B cell (primary cell): ENCODE results near the gene HLA-DMA. TPM values are rescaled to one million over a fixed set of nuclear protein-coding genes. Genes with fewer than 3 reads are reported as not detected.

Experiments used
- ATAC-seq: fragments of 200-7000 bp; cut with Tn5 transposase; one replicate; pipeline ENCODE4 v1.10.0; 2021; ENCODE audit warnings: low read depth, mild to moderate bottlenecking, moderate number of reproducible peaks, moderate library complexity
- CTCF ChIA-PET: fragments of 350-600 bp; sonication (Branson Sonifier 250); formaldehyde crosslinking; loops from one replicate; lab custom pipeline; 2021; ENCODE audit warnings: antibody characterized with exemption, inconsistent platforms; lab: Charles Lee
- POLR2A ChIA-PET: fragments of 350-600 bp; sonication (Branson Sonifier 250); formaldehyde crosslinking; loops from one replicate; lab custom pipeline; 2021; ENCODE audit warnings: antibody characterized with exemption; lab: Charles Lee
- DNase-seq: peaks from one replicate; pipeline ENCODE4 v3.0.0; 2013
- H2AFZ ChIP-seq: 2 replicates; pipeline ENCODE4 v1.6.1; 2012; ENCODE audit warnings: mild to moderate bottlenecking, low read depth, low read length; ENCODE audit not compliant: insufficient read depth, poor library complexity, severe bottlenecking
- H3K27ac ChIP-seq, 2 donors: 1 replicate in 1 of 2; 2 replicates in 1 of 2; pipeline ENCODE4 v1.5.1; 2012 to 2013; ENCODE audit warnings: low read length in 2 of 2, mild to moderate bottlenecking in 2 of 2, moderate library complexity in 1 of 2
- H3K27me3 ChIP-seq, 4 experiments: fragments of 200-600 bp in 1 of 4; sonication (generic) in 1 of 4; replicated peaks in 1 of 4; 1 replicate in 2 of 4; 2 replicates in 2 of 4; pipeline versions ENCODE4 v1.6.1 to v1.7.0; 2013 to 2016; ENCODE audit warnings: low read length in 3 of 4, mild to moderate bottlenecking in 2 of 4, mixed read lengths in 1 of 4, moderate library complexity in 1 of 4; ENCODE audit not compliant: insufficient read depth in 4 of 4, control insufficient read depth in 3 of 4; ENCODE audit errors: control extremely low read depth in 1 of 4
- H3K36me3 ChIP-seq, 2 experiments: replicated peaks in 1 of 2; 1 replicate in 1 of 2; 2 replicates in 1 of 2; pipeline versions ENCODE4 v1.6.1 to v1.7.1; 2013; ENCODE audit warnings: low read length in 1 of 2; ENCODE audit not compliant: insufficient read depth in 2 of 2, control insufficient read depth in 1 of 2; ENCODE audit errors: control extremely low read depth in 1 of 2, extremely low read depth in 1 of 2
- H3K4me1 ChIP-seq, 2 donors: fragments of 200-600 bp in 1 of 2; sonication (generic) in 1 of 2; 1 replicate in 1 of 2; 2 replicates in 1 of 2; pipeline versions ENCODE4 v1.5.1 to v1.6.1; 2013 to 2017; ENCODE audit warnings: low read length in 2 of 2; ENCODE audit not compliant: control insufficient read depth in 2 of 2, insufficient read depth in 2 of 2
- H3K4me2 ChIP-seq: replicated peaks from 2 replicates; pipeline ENCODE3; 2012; ENCODE audit warnings: mild to moderate bottlenecking, low read depth, low read length; ENCODE audit not compliant: poor library complexity, severe bottlenecking
- H3K4me3 ChIP-seq, 5 experiments: fragments of 200-600 bp in 1 of 5; sonication (generic) in 1 of 5; 1 replicate in 3 of 5; 2 replicates in 2 of 5; pipeline versions ENCODE4 v1.5.1 to v1.7.0; 2011 to 2016; ENCODE audit warnings: low read length in 4 of 5, mild to moderate bottlenecking in 4 of 5, low read depth in 2 of 5, control low read depth in 1 of 5, moderate library complexity in 1 of 5; ENCODE audit not compliant: insufficient read depth in 1 of 5; ENCODE audit errors: control extremely low read depth in 1 of 5, extremely low read depth in 1 of 5
- H3K79me2 ChIP-seq: fragments of 200-600 bp; sonication (generic); one replicate; pipeline ENCODE4 v1.6.0; 2016; ENCODE audit warnings: low read length; ENCODE audit not compliant: control insufficient read depth, insufficient read depth
- H3K9ac ChIP-seq: fragments of 200-600 bp; sonication (generic); 2 replicates; pipeline ENCODE4 v1.6.1; 2017; ENCODE audit warnings: mild to moderate bottlenecking, low read length, moderate library complexity
- H3K9me3 ChIP-seq, 3 donors: one replicate each; pipeline versions ENCODE4 v1.6.1 to v1.7.1; 2013; ENCODE audit warnings: low read length in 2 of 3; ENCODE audit not compliant: control insufficient read depth in 2 of 3, insufficient read depth in 1 of 3; ENCODE audit errors: control extremely low read depth in 1 of 3
- H4K20me1 ChIP-seq: 2 replicates; pipeline ENCODE4 v1.6.0; 2012; ENCODE audit warnings: mild to moderate bottlenecking, low read length; ENCODE audit not compliant: insufficient read depth, control insufficient read depth, poor library complexity, severe bottlenecking
- H3K27ac Mint-ChIP-seq: one replicate; pipeline ENCODE4 v1.8.0; 2021; ENCODE audit warnings: mixed read lengths
- H3K27me3 Mint-ChIP-seq: one replicate; pipeline ENCODE4 v1.8.0; 2021; ENCODE audit warnings: mixed read lengths
- H3K4me1 Mint-ChIP-seq: one replicate; pipeline ENCODE4 v1.8.0; 2021; ENCODE audit warnings: mixed read lengths
- H3K4me3 Mint-ChIP-seq: one replicate; pipeline ENCODE4 v1.8.0; 2021; ENCODE audit warnings: mixed read lengths
- H3K9me3 Mint-ChIP-seq: one replicate; pipeline ENCODE4 v1.8.0; 2022; ENCODE audit warnings: mixed read lengths; ENCODE audit not compliant: insufficient read depth
- CTCF ChIP-seq: fragments of 200-600 bp; IDR thresholded peaks from one replicate; pipeline ENCODE4 v1.8.0; 2022; ENCODE audit warnings: antibody characterized with exemption, mild to moderate bottlenecking
- EZH2 ChIP-seq: IDR thresholded peaks from 2 replicates; pipeline ENCODE4 v1.6.1; 2012; ENCODE audit warnings: borderline replicate concordance, low read depth, mild to moderate bottlenecking, moderate library complexity, low read length; ENCODE audit not compliant: insufficient read depth, poor library complexity, severe bottlenecking
- WGBS: methylation state at CpG from one replicate; pipeline ENCODE4 v1.1.5; 2013; ENCODE audit warnings: missing lambda C conversion rate; ENCODE audit not compliant: insufficient coverage; 5-methylcytosine and 5-hydroxymethylcytosine counted together
- intact Hi-C: fragments of 100-400 bp; cut with micrococcal nuclease; formaldehyde crosslinking; loops from one replicate; pipeline ENCODE4 v1.10.0; 2022
- polyA plus RNA-seq: library from polyadenylated mRNA; depleted of rRNA; stranded (reverse); fragments of >200 nt; gene quantifications from 2 replicates; pipeline ENCODE4 v1.2.3, GENCODE V29; 2012
- total RNA-seq, 2 donors: library from RNA; stranded (reverse); fragments of 120-200 nt in 1 of 2; gene quantifications; 1 replicate in 1 of 2; 2 replicates in 1 of 2; pipeline versions ENCODE4 v1.2.3 to v1.2.4, GENCODE V29; 2013 to 2022

Gene HLA-DMA
- total and polyA plus RNA-seq, 2 donors (not counting 1 experiment from before 2014, with no cell fraction given): 558 to 925 TPM

GRCh38 chr6:32969685-32970412 is 17.0 kb upstream of the HLA-DMA start:
- peak overlapping the region; percentile 91 for H3K9ac ChIP-seq
- H3K27me3 ChIP-seq: no peaks in the 10 kb centered on the region
- Mint-ChIP-seq H3K4me1 (peaks cover 33% of the 10 kb centered on the region), H3K27me3 (no peaks in the 10 kb centered on the region), H3K27ac (peak overlapping the region; percentile 99), H3K4me3 (peak overlapping the region; percentile 96), H3K9me3 (no peaks in the 10 kb centered on the region)
- CTCF ChIA-PET: interaction anchor here (0.8 to 28.4 kb wide), 8 partner anchors 16 to 128 kb away, joined by 3 to 822 read pairs (median 80); partner anchors contain the start of genes HLA-DMA and HLA-DMB
- peaks cover 27% of the 10 kb centered on the region for H4K20me1 ChIP-seq
- H3K36me3 ChIP-seq: peaks cover 0 to 17% of the 10 kb centered on the region in 2 experiments
- 0% methylated on average over 14 of the region's 19 CpGs for WGBS
- H3K4me2 ChIP-seq: peak overlapping the region; percentile 88
- peak overlapping the region; percentile 68 to 93 (median 83) for H3K4me3 ChIP-seq
- TF ChIP-seq EZH2 (no peak), CTCF (peak; percentile 44)
- H3K9me3 ChIP-seq: no peaks in the 10 kb centered on the region
- H3K4me1 ChIP-seq: peaks cover 21 to 33% of the 10 kb centered on the region in 2 donors
- H3K79me2 ChIP-seq: peaks cover 61% of the 10 kb centered on the region
- POLR2A ChIA-PET: interaction anchor here (0.6 to 11.8 kb wide), 29 partner anchors 9 to 773 kb away, joined by 3 to 349 read pairs (median 8); partner anchors contain the start of genes HLA-DMA, HLA-DMB, HLA-DPA1 and HLA-DPB1
- intact Hi-C loops: loop anchor here (5.0 kb wide), 3 partner anchors 57 to 793 kb away; partner anchors contain the start of genes AGPAT1 and RNF5
- ATAC-seq (no peak), DNase-seq (no peak)
- H2AFZ ChIP-seq: peak overlapping the region; percentile 90
- peak overlapping the region; percentile 96 for H3K27ac ChIP-seq
